D721Med (cell line): ENCODE data around the gene CKAP2L.

Source experiments
- DNase-seq: peaks from one replicate; pipeline ENCODE4 v3.0.0; 2011; ENCODE audit warnings: low spot score; ENCODE audit not compliant: insufficient read length
- FAIRE-seq: peaks from 2 replicates; lab custom pipeline; 2011; peaks lifted over from hg19 to GRCh38; lab: Jason Lieb, UNC
- TF ChIP-seq, protein P1 (sequence below): IDR thresholded peaks from 2 replicates; pipeline ENCODE4 v1.5.1; 2012; ENCODE audit warnings: mild to moderate bottlenecking, control low read depth; ENCODE audit not compliant: insufficient read depth; ENCODE audit errors: missing control alignments

CKAP2L gene

DNA sequence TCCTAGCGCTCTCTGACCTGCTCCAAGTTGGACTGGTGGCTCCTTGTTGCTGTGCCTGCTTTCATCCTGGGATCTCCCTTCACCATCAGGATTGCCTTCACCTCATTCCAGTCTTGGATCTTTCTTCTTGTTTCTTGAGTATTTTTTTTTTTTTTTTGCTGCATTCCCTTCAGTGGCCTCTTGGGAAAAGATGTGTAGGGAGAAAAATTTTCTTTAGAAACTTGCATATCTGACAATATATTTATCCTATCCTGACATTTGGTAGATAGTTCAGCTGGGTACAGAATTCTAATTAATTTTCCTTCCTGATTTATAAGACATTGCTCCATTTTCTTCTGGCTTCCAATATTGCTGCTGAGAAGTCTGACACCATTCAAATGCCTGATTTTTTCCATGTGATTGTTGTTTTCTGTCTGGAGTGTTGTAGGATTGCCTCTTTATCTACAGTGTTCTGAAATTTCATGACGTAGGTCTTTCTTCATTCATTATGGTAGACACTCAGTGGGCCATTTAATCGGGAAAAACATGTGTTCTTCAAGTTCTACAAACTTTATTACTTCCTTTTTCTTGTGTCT, 42.9 kb upstream of the CKAP2L start:
- FAIRE-seq (no peak), DNase-seq (no peak)
- TF ChIP-seq, protein P1, sequence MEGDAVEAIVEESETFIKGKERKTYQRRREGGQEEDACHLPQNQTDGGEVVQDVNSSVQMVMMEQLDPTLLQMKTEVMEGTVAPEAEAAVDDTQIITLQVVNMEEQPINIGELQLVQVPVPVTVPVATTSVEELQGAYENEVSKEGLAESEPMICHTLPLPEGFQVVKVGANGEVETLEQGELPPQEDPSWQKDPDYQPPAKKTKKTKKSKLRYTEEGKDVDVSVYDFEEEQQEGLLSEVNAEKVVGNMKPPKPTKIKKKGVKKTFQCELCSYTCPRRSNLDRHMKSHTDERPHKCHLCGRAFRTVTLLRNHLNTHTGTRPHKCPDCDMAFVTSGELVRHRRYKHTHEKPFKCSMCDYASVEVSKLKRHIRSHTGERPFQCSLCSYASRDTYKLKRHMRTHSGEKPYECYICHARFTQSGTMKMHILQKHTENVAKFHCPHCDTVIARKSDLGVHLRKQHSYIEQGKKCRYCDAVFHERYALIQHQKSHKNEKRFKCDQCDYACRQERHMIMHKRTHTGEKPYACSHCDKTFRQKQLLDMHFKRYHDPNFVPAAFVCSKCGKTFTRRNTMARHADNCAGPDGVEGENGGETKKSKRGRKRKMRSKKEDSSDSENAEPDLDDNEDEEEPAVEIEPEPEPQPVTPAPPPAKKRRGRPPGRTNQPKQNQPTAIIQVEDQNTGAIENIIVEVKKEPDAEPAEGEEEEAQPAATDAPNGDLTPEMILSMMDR: no peak

DNA sequence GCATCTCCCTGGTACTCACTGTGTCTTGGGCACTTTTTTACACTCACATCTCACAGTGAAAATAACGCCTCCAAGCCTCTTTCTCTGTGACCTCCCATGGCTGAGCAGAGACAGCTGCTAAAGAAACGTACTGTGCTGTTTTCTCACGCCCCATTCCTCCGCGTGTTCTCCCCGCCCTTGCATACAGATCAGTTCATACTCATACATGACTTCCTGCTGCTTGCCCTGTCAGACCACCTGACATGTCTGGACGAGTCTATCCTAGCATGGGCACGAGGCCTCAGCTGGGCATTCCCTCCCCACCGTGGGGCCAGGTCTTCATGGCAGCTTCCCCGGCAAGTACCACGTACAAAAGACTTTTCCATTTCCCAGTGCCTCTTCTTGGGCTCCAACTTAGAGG, 41.1 kb upstream of the CKAP2L start:
- TF ChIP-seq, protein P1: no peak
- DNase-seq: no peak
- FAIRE-seq: no peak

DNA sequence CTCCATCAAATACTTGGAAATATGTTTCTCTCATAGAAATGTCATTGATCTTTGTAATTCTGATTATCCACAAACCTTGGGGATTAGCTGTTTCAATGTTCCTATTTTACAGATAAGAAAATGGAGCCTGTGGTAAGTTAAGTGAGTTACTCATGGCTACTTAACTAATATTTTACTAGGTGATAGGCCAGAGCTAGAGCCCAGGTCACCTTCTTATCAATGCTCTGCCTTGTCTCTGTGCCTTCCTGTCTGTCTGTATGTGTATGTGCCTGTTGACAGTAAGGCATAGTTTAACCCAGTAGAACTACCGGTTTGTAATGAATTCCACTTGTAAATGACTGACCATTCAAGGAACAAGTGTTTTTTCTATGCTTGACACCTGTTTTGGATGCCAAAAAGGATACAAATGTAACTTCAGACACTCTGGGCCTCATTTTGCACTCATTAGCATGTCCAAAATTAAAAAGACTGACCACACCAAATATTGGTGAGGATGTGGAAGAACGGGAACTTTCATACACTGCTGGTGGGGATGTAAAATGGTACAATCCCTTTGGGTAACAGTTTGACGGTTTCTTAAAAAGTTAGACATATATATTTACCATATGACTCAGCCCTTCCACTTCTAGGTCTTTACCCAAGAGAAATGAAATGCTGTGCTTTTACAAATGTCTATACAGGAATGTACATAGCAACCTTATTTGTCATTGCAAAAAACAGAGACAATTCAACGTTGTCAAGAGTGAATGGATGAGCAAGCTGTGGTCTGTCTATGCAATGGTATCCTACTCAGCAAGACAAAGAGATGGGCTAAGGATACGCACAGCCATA, 39.5 kb upstream of the CKAP2L start:
- FAIRE-seq (no peak), DNase-seq (no peak)
- TF ChIP-seq, protein P1: no peak

DNA sequence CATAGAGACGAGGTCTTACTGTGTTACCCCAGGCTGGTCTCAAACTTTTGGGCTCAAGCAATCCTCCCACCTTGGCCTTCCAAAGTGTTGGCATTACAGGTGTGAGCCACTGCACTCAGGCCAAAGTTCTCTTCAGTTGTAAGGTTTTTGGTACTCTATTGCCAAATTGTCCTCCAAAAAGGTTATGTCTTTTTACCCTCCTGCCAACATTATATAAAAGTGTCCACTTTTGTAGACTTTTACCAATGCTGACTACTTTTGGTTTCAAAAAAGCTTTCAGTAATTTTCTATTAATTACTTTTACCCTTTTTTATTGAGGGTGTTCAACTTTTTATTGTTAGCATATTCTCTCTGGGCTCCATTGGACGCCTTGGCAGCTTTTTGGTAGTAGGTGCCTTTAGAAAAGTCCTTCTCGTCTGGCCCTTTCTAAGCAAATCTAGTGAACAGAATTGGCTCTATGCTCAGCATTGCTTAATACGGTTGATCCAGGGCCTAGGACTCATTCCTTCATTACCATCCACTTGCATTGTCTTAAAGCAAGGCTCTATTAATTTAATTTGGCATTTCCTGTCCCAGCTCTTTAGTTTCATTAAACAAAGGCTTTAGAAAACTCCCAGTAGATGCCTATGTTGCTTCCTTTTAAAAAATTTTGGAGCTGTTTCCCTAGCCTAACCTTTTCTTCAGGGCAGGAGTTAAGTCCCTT, 36.6 kb upstream of the CKAP2L start:
- TF ChIP-seq, protein P1: no peak
- no peak for DNase-seq
- no peak for FAIRE-seq

DNA sequence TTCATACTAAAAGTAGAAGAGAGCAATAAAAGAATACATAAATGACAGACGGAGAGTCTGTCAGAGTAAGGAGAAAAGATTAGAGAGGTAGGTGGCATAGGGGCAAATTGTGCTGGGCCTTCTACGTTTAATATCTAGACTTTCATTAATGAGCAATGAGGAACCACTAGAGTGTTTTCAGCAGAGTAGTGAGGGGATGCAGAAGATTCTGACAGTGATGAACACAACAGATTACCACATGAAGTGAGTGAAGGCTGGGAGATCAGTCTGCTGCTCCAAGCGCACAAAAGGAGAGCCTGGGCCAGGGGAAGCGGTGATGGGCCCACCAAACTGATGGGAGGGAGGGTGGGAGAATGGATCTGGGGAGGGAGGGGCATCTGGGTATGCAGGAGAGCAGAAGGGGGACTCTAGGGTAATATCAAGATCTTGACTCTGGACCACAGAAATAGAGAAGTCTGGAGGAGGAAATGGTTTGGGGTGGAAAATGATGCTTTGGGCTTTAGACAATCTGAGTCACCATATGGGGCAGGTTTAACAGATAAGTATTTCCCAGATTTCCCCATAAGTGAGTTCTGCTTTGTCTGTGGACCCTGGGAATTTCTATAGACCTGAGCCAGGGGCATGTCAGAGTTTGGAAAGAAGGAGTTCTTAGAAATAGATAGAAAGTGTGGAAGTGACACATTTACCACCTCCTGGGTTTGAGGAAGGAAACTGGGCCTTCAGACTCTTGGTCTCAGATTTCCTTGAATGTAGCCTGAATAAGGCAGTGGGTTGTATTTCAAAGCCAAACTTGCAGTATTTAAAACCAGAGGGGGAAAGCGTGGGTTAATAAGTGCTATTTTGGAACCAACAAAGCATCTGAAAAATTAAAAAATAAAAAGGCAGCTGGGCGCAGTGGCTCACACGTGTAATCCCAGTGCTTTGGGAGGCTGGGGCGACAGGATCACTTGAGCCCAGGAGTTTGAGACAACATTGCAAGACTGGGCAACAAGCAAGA, 34.9 kb upstream of the CKAP2L start:
- TF ChIP-seq, protein P1: no peak
- no peak for DNase-seq
- no peak for FAIRE-seq

DNA sequence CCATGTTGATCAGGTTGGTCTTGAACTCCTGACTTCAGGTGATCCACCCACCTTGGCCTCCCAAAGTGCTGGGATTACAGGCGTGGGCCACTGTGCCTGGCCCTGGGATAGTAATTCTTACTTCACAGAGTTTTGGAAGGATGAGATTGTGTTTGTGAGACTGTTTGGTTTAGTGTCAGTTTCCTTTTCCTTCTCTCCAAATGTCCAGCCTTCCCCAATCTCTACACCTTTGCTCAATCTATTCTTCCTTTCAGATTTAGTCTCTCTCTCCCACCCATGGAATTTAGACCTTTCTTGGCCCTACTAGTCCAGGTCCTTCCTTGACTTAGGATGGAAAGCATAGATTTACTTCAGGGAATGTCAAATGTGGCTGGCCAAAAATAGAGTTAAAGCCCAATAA, 32.1 kb upstream of the CKAP2L start:
- TF ChIP-seq, protein P1: no peak
- FAIRE-seq: no peak
- no peak for DNase-seq
